ES-I3 (cell line): ENCODE results near the gene SGCE.

ENCODE experiments used
- H3K36me3 ChIP-seq: 2 replicates; pipeline ENCODE4 v1.6.1; 2013; ENCODE audit warnings: mild to moderate bottlenecking, low read length, control low read depth, moderate library complexity; ENCODE audit not compliant: insufficient read depth
- H3K4me1 ChIP-seq: 2 replicates; pipeline ENCODE4 v1.6.1; 2013; ENCODE audit warnings: mild to moderate bottlenecking, control low read depth, low read length; ENCODE audit not compliant: insufficient read depth
- H3K9ac ChIP-seq: 2 replicates; pipeline ENCODE4 v1.6.1; 2013; ENCODE audit warnings: low read depth, mild to moderate bottlenecking, low read length, moderate library complexity
- H3K9me3 ChIP-seq: 2 replicates; pipeline ENCODE4 v1.6.1; 2013; ENCODE audit warnings: mild to moderate bottlenecking, low read length, moderate library complexity; ENCODE audit not compliant: control insufficient read depth, insufficient read depth

The SGCE gene

GRCh38 chr7:94621120-94621519 lies 34.8 kb downstream of the SGCE start:
- Histone ChIP-seq H3K9me3 (no peaks in the 10 kb centered on the region), H3K4me1 (peaks cover 7% of the 10 kb centered on the region), H3K9ac (no peak overlapping the region), H3K36me3 (no peaks in the 10 kb centered on the region)

- H3K36me3 ChIP-seq: no peaks in the 10 kb centered on the region
- peaks cover 7% of the 10 kb centered on the region for H3K4me1 ChIP-seq
- H3K9ac ChIP-seq: no peak overlapping the region
- no peaks in the 10 kb centered on the region for H3K9me3 ChIP-seq
Observed at GRCh38 chr7:94620703-94621118, 35.2 kb downstream of the SGCE start.

- Histone ChIP-seq H3K4me1 (peaks cover 7% of the 10 kb centered on the region), H3K36me3 (no peaks in the 10 kb centered on the region), H3K9me3 (no peaks in the 10 kb centered on the region), H3K9ac (no peak overlapping the region)
Observed at GRCh38 chr7:94618126-94618525, 37.8 kb downstream of the SGCE start.

GRCh38 chr7:94616855-94617254 lies 39.1 kb downstream of the SGCE start:
- Histone ChIP-seq H3K36me3 (no peaks in the 10 kb centered on the region), H3K9ac (no peak overlapping the region), H3K9me3 (no peaks in the 10 kb centered on the region), H3K4me1 (peaks cover 7% of the 10 kb centered on the region)

- H3K4me1 ChIP-seq: peaks cover under 1% of the 10 kb centered on the region; the same call in 1 of the 2 replicates
- H3K36me3 ChIP-seq: no peaks in the 10 kb centered on the region
- H3K9ac ChIP-seq: no peak overlapping the region
Observed at GRCh38 chr7:94615666-94616065, 40.3 kb downstream of the SGCE start.

GRCh38 chr7:94612661-94613060 lies 43.3 kb downstream of the SGCE start:
- no peak overlapping the region for H3K9ac ChIP-seq
- H3K36me3 ChIP-seq: no peaks in the 10 kb centered on the region
- no peaks in the 10 kb centered on the region for H3K9me3 ChIP-seq

More at GRCh38 chr7:94615666-94616065, 40.3 kb downstream of the SGCE start:
- no peaks in the 10 kb centered on the region for H3K9me3 ChIP-seq

GRCh38 chr7:94612253-94612652 lies 43.7 kb downstream of the SGCE start:
- H3K4me1 ChIP-seq: no peaks in the 10 kb centered on the region
- H3K36me3 ChIP-seq: no peaks in the 10 kb centered on the region
- no peak overlapping the region for H3K9ac ChIP-seq
- H3K9me3 ChIP-seq: no peaks in the 10 kb centered on the region

More at GRCh38 chr7:94612661-94613060, 43.3 kb downstream of the SGCE start:
- H3K4me1 ChIP-seq: no peaks in the 10 kb centered on the region

GRCh38 chr7:94609561-94609960 lies 46.4 kb downstream of the SGCE start:
- Histone ChIP-seq H3K9ac (no peak overlapping the region), H3K9me3 (no peaks in the 10 kb centered on the region), H3K4me1 (no peaks in the 10 kb centered on the region), H3K36me3 (no peaks in the 10 kb centered on the region)

- no peak overlapping the region for H3K9ac ChIP-seq
- no peaks in the 10 kb centered on the region for H3K4me1 ChIP-seq
- no peaks in the 10 kb centered on the region for H3K9me3 ChIP-seq
- H3K36me3 ChIP-seq: no peaks in the 10 kb centered on the region
Observed at GRCh38 chr7:94605031-94605430, 50.9 kb downstream of the SGCE start.

- no peaks in the 10 kb centered on the region for H3K36me3 ChIP-seq
- no peaks in the 10 kb centered on the region for H3K9me3 ChIP-seq
- H3K4me1 ChIP-seq: no peaks in the 10 kb centered on the region
- H3K9ac ChIP-seq: no peak overlapping the region
Observed at GRCh38 chr7:94602181-94602580, 53.8 kb downstream of the SGCE start.

GRCh38 chr7:94600267-94600666 lies 55.7 kb downstream of the SGCE start:
- H3K9me3 ChIP-seq: no peaks in the 10 kb centered on the region
- no peaks in the 10 kb centered on the region for H3K4me1 ChIP-seq
- no peaks in the 10 kb centered on the region for H3K36me3 ChIP-seq
- no peak overlapping the region for H3K9ac ChIP-seq

GRCh38 chr7:94595717-94596116 lies 60.2 kb downstream of the SGCE start:
- H3K9ac ChIP-seq: no peak overlapping the region
- H3K9me3 ChIP-seq: no peaks in the 10 kb centered on the region
- no peaks in the 10 kb centered on the region for H3K36me3 ChIP-seq
- no peaks in the 10 kb centered on the region for H3K4me1 ChIP-seq

GRCh38 chr7:94594882-94595281 lies 61.1 kb downstream of the SGCE start:
- H3K9me3 ChIP-seq: no peaks in the 10 kb centered on the region
- H3K36me3 ChIP-seq: no peaks in the 10 kb centered on the region
- no peaks in the 10 kb centered on the region for H3K4me1 ChIP-seq
- H3K9ac ChIP-seq: no peak overlapping the region

GRCh38 chr7:94591176-94591575 lies 64.8 kb downstream of the SGCE start:
- no peak overlapping the region for H3K9ac ChIP-seq
- no peaks in the 10 kb centered on the region; the same call in 1 of the 2 replicates for H3K36me3 ChIP-seq
- no peaks in the 10 kb centered on the region for H3K4me1 ChIP-seq
- H3K9me3 ChIP-seq: no peaks in the 10 kb centered on the region

- Histone ChIP-seq H3K4me1 (no peaks in the 10 kb centered on the region), H3K36me3 (no peaks in the 10 kb centered on the region; the same call in 1 of the 2 replicates), H3K9me3 (no peaks in the 10 kb centered on the region), H3K9ac (no peak overlapping the region)
Observed at GRCh38 chr7:94590526-94591162, 65.3 kb downstream of the SGCE start.
